ENCODE data around the gene GTF2H4.
A peak's percentile ranks its signal among the peaks of the same experiment; 100 is the strongest.

The GTF2H4 gene

GRCh38 chr6:30879684-30880427, 28.2 kb upstream of the GTF2H4 start:
- no peak for TF ChIP-seq CTCF (IDR thresholded peaks at IDR 0.05; ENCODE audit: low read depth, low read length)
- H3K4me3 ChIP-seq (replicated peaks in 1 of 2; ENCODE audit: low read depth in 2 of 2, low read length in 2 of 2): no peak overlapping the region
- DNase-seq (ENCODE audit: low read depth in 2 of 2): no peak

DNA sequence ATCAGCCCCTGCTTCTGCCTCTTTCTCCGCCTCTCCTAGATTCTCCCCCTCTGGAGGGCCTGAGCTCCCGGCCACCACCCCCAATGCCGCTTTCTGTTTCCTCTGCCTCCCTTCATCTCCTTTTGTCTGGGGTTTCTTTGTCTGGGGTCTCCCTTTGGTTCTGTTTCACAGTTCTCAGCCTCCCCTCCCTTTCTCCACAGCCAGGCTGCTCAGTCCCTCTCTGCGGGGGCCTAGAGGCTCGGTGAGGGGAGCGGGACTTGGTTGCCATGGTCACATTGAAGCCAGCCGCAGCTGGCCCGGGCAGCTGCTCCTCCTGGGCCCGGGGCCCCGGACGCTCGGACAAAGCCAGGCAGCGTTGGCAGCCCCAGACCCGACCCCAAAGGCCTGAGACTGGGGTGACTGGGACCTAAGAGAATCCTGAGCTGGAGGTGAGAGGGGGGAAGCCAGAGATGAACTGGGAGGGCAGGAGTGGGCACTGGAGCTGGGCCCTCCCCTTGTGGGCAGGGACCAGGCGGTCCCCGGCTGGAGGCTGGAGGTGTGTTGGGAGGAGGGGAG, 27.2 kb upstream of the GTF2H4 start:
- no peak for TF ChIP-seq CTCF (IDR thresholded peaks at IDR 0.05; ENCODE audit: low read depth, low read length)
- no peak overlapping the region for H3K4me3 ChIP-seq (replicated peaks in 1 of 2; ENCODE audit: low read depth in 2 of 2, low read length in 2 of 2)
- no peak for DNase-seq (ENCODE audit: low read depth in 2 of 2)

DNA sequence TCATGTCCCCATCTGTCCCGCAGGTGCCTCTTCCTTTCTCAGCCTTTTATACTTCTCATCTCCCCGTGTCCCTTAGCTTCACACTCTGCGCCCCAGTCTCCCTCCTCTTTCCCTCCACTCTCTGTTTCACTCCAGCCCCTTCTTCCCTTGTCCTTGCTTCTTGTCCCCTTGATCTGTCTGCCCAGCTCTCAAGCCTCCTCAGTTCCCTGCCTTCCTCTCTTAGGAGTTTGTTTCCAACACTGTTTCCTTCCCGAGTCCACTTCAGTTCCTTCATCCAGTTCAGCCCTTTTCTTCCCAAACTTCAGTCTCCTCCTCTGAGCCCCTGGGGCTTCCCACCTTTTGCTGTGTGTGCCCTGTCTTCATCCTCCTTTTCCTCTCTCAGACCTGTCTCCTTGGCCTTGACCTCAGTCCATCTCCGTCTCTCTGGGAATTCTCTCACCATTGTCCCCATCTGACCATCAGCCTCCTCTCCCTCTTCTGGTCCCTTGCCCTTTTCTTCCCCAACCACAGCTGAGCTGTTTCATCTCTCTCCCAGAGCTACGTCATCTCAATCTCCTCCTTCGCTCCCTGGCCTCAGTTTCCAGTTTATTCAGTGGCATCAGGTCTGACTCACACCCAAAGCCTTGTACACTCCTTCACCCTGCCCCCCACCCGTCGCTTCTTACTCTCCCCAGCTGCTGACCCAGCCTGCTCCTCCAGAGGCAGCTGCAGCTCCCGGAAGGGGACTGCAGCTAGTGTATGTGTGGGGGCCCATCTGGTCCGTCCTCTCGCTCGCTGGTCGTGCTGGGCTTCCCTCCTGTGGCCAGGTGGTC, 26.4 kb upstream of the GTF2H4 start:
- no peak overlapping the region for H3K4me3 ChIP-seq (replicated peaks in 1 of 2; ENCODE audit: low read depth in 2 of 2, low read length in 2 of 2)
- no peak for TF ChIP-seq CTCF (IDR thresholded peaks at IDR 0.05; ENCODE audit: low read depth, low read length)
- DNase-seq (ENCODE audit: low read depth in 2 of 2): peak; percentile 35 to 51

DNA sequence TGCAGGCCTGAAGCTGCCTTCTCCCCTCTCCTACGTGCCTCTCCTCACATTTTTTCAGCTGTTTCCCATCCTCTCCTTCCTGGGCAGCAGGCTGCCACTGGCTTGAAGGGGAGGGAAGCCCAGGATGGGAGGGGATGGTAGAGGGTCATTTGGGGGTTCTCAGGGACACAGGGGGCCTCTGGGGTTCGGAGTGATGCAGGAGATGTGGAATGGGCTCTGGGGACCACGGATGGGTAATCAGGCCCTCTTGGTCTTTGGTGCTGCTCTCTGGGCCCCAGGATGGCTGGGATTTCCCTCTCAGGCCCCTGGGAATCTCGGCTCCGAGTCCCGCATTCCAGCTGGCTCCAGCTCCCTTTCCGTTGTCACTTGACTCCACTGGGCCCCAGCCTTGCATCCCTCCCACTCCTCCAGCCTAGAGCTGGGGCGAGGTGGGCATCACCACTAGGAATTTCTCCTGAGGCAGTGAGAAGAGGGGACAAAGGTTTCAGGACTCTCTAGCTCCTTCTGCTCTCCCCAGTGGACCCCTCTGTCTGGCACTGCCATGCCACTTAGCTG, 25.7 kb upstream of the GTF2H4 start:
- DNase-seq (ENCODE audit: low read depth in 2 of 2): peak in 1 of 2 donors; percentile 26
- TF ChIP-seq CTCF (IDR thresholded peaks at IDR 0.05; ENCODE audit: low read depth, low read length): no peak
- H3K4me3 ChIP-seq (replicated peaks in 1 of 2; ENCODE audit: low read depth in 2 of 2, low read length in 2 of 2): no peak overlapping the region

DNA sequence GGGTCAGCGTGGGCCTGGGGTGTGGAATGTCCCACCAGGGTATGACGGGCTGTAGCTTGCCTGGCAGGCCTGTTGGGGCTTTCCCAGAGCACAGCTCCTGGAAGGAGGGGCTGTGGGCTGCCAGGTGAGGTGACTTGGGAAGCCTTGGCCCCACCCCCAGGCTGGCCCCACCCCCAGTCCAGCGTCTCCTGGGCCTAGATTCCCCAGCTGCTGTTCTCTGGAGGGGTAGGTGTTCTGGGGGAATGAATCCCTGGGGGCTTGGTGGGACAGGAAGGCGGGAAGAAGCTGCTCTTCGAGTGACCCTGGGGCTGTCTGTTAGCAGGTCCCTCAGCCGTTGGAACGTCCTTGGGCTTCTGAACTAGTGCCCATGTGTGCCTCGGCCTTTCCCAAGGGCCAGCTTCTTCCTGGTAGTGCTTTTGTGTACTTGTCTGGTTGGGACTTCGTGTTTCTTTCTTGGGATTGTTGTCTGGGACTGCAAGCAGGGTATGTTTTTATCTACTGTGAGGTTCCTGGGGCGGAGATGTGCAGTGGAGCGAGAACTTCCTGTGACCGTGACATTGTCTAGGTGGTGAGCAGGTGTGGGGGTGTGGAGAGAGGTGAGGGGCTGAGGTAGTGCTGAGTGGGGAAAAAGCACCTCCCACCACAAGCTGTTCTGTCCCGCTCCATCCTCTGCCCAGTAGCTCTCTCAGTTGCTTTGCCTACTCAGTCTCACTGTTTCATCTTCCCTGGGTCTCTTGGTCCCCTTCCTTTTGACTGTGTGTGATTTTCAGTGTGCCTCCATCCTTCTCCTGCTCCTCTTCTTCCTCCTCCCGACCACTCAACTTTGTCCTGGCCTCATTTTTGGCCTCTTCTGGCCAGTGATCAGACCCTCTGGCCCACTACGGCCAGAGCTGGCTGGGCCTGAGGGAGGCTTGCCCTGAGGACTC, 25.0 kb upstream of the GTF2H4 start:
- DNase-seq (ENCODE audit: low read depth in 2 of 2): no peak
- H3K4me3 ChIP-seq (replicated peaks in 1 of 2; ENCODE audit: low read depth in 2 of 2, low read length in 2 of 2): no peak overlapping the region

More for the DNA sequence above, 25.0 kb upstream of the GTF2H4 start:
- no peak for TF ChIP-seq CTCF (IDR thresholded peaks at IDR 0.05; ENCODE audit: low read depth, low read length)
